GM21526 (cell line): ENCODE results near the gene PICK1.

Experiments used
- ATAC-seq: cut with Tn5 transposase; IDR thresholded peaks from one replicate; pipeline ENCODE4 v1.9.1; 2021; ENCODE audit warnings: moderate library complexity; ENCODE audit not compliant: unreplicated experiment, low FRiP score

Gene PICK1

GRCh38 chr22:38056969-38057891 lies at the start of gene PICK1:
Gene PICK1 (plus strand): TSS chr22:38057404. CDS start chr22:38057810, 406 bp downstream.
- peak; percentile 53 for ATAC-seq

GRCh38 chr22:38009000-38009806 lies 48.0 kb upstream of the PICK1 start:
- no peak for ATAC-seq

GRCh38 chr22:38012604-38013072 lies 44.6 kb upstream of the PICK1 start:
- ATAC-seq, result no peak

GRCh38 chr22:38014083-38014482 lies 43.1 kb upstream of the PICK1 start:
- ATAC-seq, result no peak

- ATAC-seq, result no peak
Measured at GRCh38 chr22:38016182-38017151, 40.7 kb upstream of the PICK1 start.

- no peak for ATAC-seq
Measured at GRCh38 chr22:38017272-38017920, 39.8 kb upstream of the PICK1 start.

- ATAC-seq, result no peak
Measured at GRCh38 chr22:38017939-38018885, 39.0 kb upstream of the PICK1 start.

GRCh38 chr22:38018938-38019827 lies 38.0 kb upstream of the PICK1 start:
- ATAC-seq, result no peak

GRCh38 chr22:38021206-38021605 lies 36.0 kb upstream of the PICK1 start:
- ATAC-seq, result no peak

- ATAC-seq, result no peak
Measured at GRCh38 chr22:38023045-38023444, 34.2 kb upstream of the PICK1 start.

GRCh38 chr22:38025514-38025913 lies 31.7 kb upstream of the PICK1 start:
- ATAC-seq, result no peak

- no peak for ATAC-seq
Measured at GRCh38 chr22:38026130-38027111, 30.8 kb upstream of the PICK1 start.

- no peak for ATAC-seq
Measured at GRCh38 chr22:38027487-38027886, 29.7 kb upstream of the PICK1 start.

GRCh38 chr22:38028344-38029130 lies 28.7 kb upstream of the PICK1 start:
- no peak for ATAC-seq

GRCh38 chr22:38029370-38029769 lies 27.8 kb upstream of the PICK1 start:
- ATAC-seq, result no peak

GRCh38 chr22:38029901-38030300 lies 27.3 kb upstream of the PICK1 start:
- no peak for ATAC-seq
